ENCODE results near the gene TRIM29. TPM values are rescaled to one million over a fixed set of nuclear protein-coding genes. Genes with fewer than 3 reads are reported as not detected.

The TRIM29 gene
- total and polyA plus RNA-seq, 2 of the 13 experiments (the other 11 are each of a cell fraction or from before 2014, with no cell fraction given) = 0.86 TPM

DNA sequence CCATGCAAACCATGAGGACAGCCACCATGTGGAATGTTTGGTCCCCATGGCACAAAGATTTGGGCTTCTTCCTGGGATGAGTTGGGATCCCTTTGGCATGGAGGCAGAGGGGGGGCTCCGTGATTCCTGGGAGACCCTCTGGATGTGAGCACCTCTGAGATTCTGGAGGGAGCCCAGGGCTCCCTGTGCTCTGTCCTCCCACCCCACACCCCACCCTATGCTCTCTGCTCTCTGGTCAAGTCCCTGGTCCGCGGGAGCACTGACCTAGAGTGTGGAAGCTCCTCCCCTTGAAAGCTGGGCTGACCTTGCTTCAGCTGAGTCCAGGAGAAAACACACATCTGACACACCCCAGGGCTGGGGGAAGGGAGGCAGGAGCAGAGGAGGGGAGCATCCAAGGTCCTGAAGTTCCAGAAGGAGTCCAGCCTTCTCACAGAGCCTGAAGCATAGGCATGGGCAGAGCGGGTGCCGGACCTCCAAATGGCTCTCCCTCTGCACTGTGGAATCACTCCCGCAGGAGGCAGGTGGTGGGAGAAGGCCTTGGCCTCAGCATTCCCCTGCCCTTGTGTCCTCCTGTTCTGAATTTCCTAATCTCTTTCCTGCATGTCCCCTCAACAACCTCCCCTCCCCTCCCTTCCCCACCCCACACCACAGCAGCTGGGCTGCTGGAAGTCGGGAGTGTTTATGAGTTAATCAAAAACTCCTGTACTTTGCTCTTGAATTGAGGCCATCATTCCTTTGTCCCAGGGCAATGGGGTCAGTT is 47.2 kb upstream of the TRIM29 start (continued):
- TF ChIP-seq ZFP91 (CRISPR knock-in tag; IDR thresholded peaks at IDR 0.05; ENCODE audit: borderline replicate concordance) (peak; percentile 93), HNF4G (IDR thresholded peaks at IDR 0.05; ENCODE audit: borderline replicate concordance, low read depth, low read length) (peak; percentile 82), HNF4G (CRISPR knock-in tag; IDR thresholded peaks at IDR 0.05; ENCODE audit: borderline replicate concordance, low read depth) (peak; percentile 71), PCBP1 (IDR thresholded peaks at IDR 0.05; ENCODE audit: borderline replicate concordance, low read depth, low read length) (no peak), ZNF691 (CRISPR knock-in tag; IDR thresholded peaks at IDR 0.05; ENCODE audit: borderline replicate concordance, low read depth) (peak; percentile 79; the same call in 1 of the 2 replicates), ZNF562 (CRISPR knock-in tag; IDR thresholded peaks at IDR 0.05; ENCODE audit: borderline replicate concordance) (no peak), SRY (CRISPR knock-in tag; IDR thresholded peaks at IDR 0.05) (peak; percentile 66), ZNF569 (CRISPR knock-in tag; IDR thresholded peaks at IDR 0.05; ENCODE audit: borderline replicate concordance) (0 out of 2 replicates have a peak, but pooled peaks have one; percentile 35), CEBPB (IDR thresholded peaks at IDR 0.05; ENCODE audit: borderline replicate concordance, low read depth, low read length) (no peak), ISX (CRISPR knock-in tag; conservative IDR thresholded peaks at IDR 0.05) (no peak), MXD4 (CRISPR knock-in tag; IDR thresholded peaks at IDR 0.05) (no peak), SETDB1 (CRISPR knock-in tag; IDR thresholded peaks at IDR 0.05; ENCODE audit: borderline replicate concordance) (no peak), ZNF563 (CRISPR knock-in tag; IDR thresholded peaks at IDR 0.05) (0 out of 2 replicates have a peak, but pooled peaks have one; percentile 25), RFX3 (CRISPR knock-in tag; IDR thresholded peaks at IDR 0.05) (no peak), PHF20 (CRISPR knock-in tag; IDR thresholded peaks at IDR 0.05) (no peak; the same call in 1 of the 2 replicates), ZNF44 (CRISPR knock-in tag; IDR thresholded peaks at IDR 0.05) (no peak), TEAD2 (CRISPR knock-in tag; IDR thresholded peaks at IDR 0.05) (no peak), TCF7L2 (IDR thresholded peaks at IDR 0.05; ENCODE audit: low read depth, low read length) (no peak), YEATS4 (CRISPR knock-in tag; IDR thresholded peaks at IDR 0.05; ENCODE audit: borderline replicate concordance) (peak; percentile 53; the same call in 1 of the 2 replicates), DNMT3B (CRISPR knock-in tag; conservative IDR thresholded peaks at IDR 0.05) (no peak), SOX13 (IDR thresholded peaks at IDR 0.05) (peak; percentile 5; the same call in 1 of the 2 replicates), SOX13 (CRISPR knock-in tag; conservative IDR thresholded peaks at IDR 0.05 in 1 of 2, IDR thresholded peaks at IDR 0.05 in 1 of 2) (peak in 1 of 2 experiments; percentile 63; a peak in 1 of 4 replicates), HHEX (CRISPR knock-in tag; IDR thresholded peaks at IDR 0.05) (no peak), ZMYM3 (CRISPR knock-in tag; IDR thresholded peaks at IDR 0.05) (peak; percentile 72; the same call in 1 of the 2 replicates), IRX3 (CRISPR knock-in tag; IDR thresholded peaks at IDR 0.05; ENCODE audit: borderline replicate concordance, low read depth) (no peak), MEIS2 (CRISPR knock-in tag; IDR thresholded peaks at IDR 0.05) (peak; percentile 30), YY1 (IDR thresholded peaks at IDR 0.05; ENCODE audit: insufficient read depth, insufficient replicate concordance, low read depth, low read length) (no peak)

All from HepG2 (cell line).